AG09309 (cell line): ENCODE data around the gene CST9L.

Source experiments
- DNase-seq: peaks from one replicate; pipeline ENCODE4 v3.0.0-alpha.2; 2010; ENCODE audit warnings: low read depth
- H3K4me3 ChIP-seq: 2 replicates; pipeline ENCODE4 v1.5.1; 2011; ENCODE audit warnings: mild to moderate bottlenecking, low read depth, low read length, moderate library complexity; ENCODE audit not compliant: control insufficient read depth
- CTCF ChIP-seq: IDR thresholded peaks from 2 replicates; pipeline ENCODE4 v1.5.1; 2011; ENCODE audit warnings: mild to moderate bottlenecking, low read depth, low read length, inconsistent platforms; ENCODE audit not compliant: insufficient read depth, control insufficient read depth; ENCODE audit errors: missing control alignments

The CST9L gene

GRCh38 chr20:23530937-23531567, 37.2 kb downstream of the CST9L start:
- H3K4me3 ChIP-seq, result no peak overlapping the region
- no peak for DNase-seq
- no peak for TF ChIP-seq CTCF

- no peak overlapping the region for H3K4me3 ChIP-seq
- no peak for DNase-seq
- TF ChIP-seq CTCF, result no peak
Measured at GRCh38 chr20:23528867-23529431, 39.3 kb downstream of the CST9L start.

- no peak for TF ChIP-seq CTCF
- H3K4me3 ChIP-seq, result no peak overlapping the region
- DNase-seq, result no peak
Measured at GRCh38 chr20:23526850-23527249, 41.4 kb downstream of the CST9L start.

- no peak for TF ChIP-seq CTCF
- H3K4me3 ChIP-seq, result no peak overlapping the region
- DNase-seq, result no peak
Measured at GRCh38 chr20:23524146-23524545, 44.1 kb downstream of the CST9L start.

GRCh38 chr20:23520185-23520584, 48.1 kb downstream of the CST9L start:
- no peak for DNase-seq
- no peak for TF ChIP-seq CTCF
- H3K4me3 ChIP-seq, result no peak overlapping the region

- DNase-seq, result no peak
- no peak overlapping the region for H3K4me3 ChIP-seq
- no peak for TF ChIP-seq CTCF
Measured at GRCh38 chr20:23519556-23519955, 48.7 kb downstream of the CST9L start.
